Activated naive CD8-positive, alpha-beta T cell (primary cell): ENCODE data around the gene MYO5C.

Source experiments
- H3K27ac Mint-ChIP-seq: one replicate; pipeline ENCODE4 v1.8.0; 2021; ENCODE audit warnings: mixed read lengths
- H3K27me3 Mint-ChIP-seq: one replicate; pipeline ENCODE4 v1.8.0; 2021; ENCODE audit warnings: mixed read lengths
- H3K36me3 Mint-ChIP-seq: one replicate; pipeline ENCODE4 v1.8.0; 2021; ENCODE audit warnings: mixed read lengths
- H3K4me1 Mint-ChIP-seq: one replicate; pipeline ENCODE4 v1.8.0; 2021; ENCODE audit warnings: low read depth, mixed read lengths
- H3K4me3 Mint-ChIP-seq: one replicate; pipeline ENCODE4 v1.8.0; 2021; ENCODE audit warnings: mild to moderate bottlenecking, mixed read lengths
- H3K9me3 Mint-ChIP-seq: one replicate; pipeline ENCODE4 v1.8.0; 2021; ENCODE audit warnings: low read depth, mixed read lengths

Gene MYO5C

DNA sequence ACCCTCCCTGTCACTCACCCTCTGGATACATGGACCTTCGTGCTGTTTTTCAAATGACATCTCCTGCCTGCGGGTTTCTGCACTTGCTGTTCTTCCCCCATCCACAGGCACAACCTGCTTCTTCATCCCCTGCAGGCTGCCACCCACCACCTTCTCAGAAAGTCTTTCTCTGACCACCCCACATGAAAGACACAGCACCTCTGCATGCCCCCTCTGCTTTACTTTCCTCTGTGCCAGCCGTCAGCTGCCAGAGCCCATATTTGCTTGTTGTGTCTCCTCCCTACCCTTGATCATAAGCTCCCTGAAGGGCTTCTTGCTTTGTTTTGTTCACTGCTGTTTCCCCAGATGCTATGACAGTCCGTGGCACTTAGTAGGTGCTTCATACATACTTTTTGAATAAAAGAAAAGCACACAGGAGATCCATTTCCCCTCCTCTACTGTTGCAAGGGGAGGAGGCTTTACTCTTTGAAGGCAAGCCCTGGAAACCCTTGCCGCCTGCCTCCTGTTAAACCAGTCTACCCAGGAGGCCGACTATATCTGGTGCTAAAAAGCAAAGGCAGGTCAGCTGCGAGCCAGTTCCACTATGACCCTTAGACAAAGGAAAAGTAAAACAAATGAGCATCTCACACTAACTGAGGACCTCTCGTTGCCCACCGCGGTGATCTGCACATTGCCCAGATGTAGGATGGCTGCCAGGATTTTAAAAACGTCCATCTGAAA, 31.9 kb downstream of the MYO5C start:
- Mint-ChIP-seq H3K27ac (peak overlapping the region; percentile 47), H3K27me3 (no peaks in the 10 kb centered on the region), H3K9me3 (no peaks in the 10 kb centered on the region), H3K36me3 (no peaks in the 10 kb centered on the region), H3K4me3 (peak overlapping the region; percentile 48), H3K4me1 (peaks cover 39% of the 10 kb centered on the region)

GRCh38 chr15:52262364-52262763, 33.2 kb downstream of the MYO5C start:
- no peaks in the 10 kb centered on the region for H3K9me3 Mint-ChIP-seq
- peak overlapping the region; percentile 77 for H3K27ac Mint-ChIP-seq
- H3K4me3 Mint-ChIP-seq, result peak overlapping the region; percentile 61
- H3K27me3 Mint-ChIP-seq, result no peaks in the 10 kb centered on the region
- peaks cover 39% of the 10 kb centered on the region for H3K4me1 Mint-ChIP-seq
- H3K36me3 Mint-ChIP-seq, result no peaks in the 10 kb centered on the region

DNA sequence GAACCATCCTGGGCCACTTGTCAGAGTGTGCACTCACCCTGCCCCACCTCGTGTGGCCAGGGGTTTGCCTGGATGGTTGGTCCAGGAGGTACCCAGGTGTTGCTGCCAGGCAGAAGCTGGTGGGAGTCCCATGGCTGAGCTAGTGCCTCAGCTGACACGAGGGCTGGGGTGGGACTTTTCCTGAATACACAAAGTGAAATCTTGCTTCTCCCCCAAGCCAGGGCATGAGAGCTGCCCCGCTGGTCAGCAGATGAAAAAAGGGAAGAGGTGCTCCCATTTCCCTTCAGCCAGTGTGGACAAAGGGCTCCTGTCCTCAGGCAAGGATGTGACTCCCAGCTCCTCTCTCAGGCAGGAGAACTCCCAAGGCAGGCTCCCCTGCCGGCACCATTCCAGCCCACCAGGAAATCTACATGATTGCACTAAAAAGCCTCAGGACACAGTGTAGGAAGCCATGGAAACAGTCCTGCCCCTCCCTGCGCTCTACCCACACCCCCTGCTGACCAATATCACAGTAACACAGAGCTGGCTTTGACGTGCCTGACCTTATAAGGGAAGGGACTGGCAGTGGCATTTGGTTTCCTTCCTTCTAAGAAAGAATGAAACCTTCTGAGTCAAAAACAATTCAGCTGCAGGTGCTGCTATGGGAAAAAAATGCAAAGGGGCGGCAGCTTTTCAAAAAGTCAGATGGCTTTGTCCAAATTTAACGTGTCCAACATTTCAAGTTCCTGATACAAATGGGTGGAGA, 33.9 kb downstream of the MYO5C start:
- H3K4me3 Mint-ChIP-seq, result peak overlapping the region; percentile 61
- H3K27me3 Mint-ChIP-seq, result no peaks in the 10 kb centered on the region
- H3K27ac Mint-ChIP-seq, result peak overlapping the region; percentile 77
- peaks cover 45% of the 10 kb centered on the region for H3K4me1 Mint-ChIP-seq
- no peaks in the 10 kb centered on the region for H3K36me3 Mint-ChIP-seq
- H3K9me3 Mint-ChIP-seq, result no peaks in the 10 kb centered on the region

- H3K4me1 Mint-ChIP-seq, result peaks cover 51% of the 10 kb centered on the region
- H3K36me3 Mint-ChIP-seq, result no peaks in the 10 kb centered on the region
- H3K9me3 Mint-ChIP-seq, result no peaks in the 10 kb centered on the region
- H3K27me3 Mint-ChIP-seq, result no peaks in the 10 kb centered on the region
- H3K4me3 Mint-ChIP-seq, result no peak overlapping the region
- no peak overlapping the region for H3K27ac Mint-ChIP-seq
Measured at GRCh38 chr15:52261026-52261425, 34.6 kb downstream of the MYO5C start.

DNA sequence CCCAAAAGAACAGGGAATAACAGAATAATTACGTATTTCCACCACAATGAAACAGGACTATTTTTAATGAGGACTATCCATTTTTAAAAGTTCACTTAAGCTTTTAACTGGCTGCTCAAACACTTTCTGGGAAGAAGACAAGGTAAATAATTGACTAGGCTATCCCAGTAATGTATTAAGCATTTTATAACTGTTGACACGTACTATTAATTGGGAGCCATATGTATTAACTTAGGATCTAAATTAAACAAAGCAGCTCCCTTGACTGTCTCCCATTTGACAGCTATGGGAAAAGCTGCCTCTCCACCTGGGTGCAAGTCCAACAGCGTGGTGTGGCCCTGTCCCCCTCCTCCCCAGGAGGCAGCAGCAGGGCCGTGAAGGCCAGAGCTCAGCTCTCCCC, 36.1 kb downstream of the MYO5C start:
- Mint-ChIP-seq H3K4me3 (no peak overlapping the region), H3K9me3 (no peaks in the 10 kb centered on the region), H3K4me1 (peaks cover 50% of the 10 kb centered on the region), H3K27me3 (no peaks in the 10 kb centered on the region), H3K36me3 (no peaks in the 10 kb centered on the region), H3K27ac (no peak overlapping the region)

DNA sequence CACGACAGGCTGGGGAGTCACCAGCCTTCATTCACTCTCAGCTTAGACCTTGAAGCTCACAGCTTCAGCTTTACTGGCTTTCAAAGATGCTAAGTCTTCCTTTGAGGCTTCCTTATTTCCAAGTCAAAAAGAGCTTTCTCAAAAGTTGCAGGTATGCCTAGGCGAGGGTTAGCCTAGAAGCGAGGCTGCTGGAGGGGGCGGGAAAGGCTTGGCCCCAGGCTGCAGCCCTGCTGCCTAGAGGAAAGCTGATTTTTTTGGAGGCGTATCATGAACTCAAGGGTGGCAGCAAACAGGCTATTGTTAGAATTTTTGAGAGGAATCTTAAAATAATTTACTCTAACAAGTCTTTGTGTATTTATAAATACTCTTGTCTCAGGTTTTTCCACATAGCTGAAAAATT, 37.1 kb downstream of the MYO5C start:
- Mint-ChIP-seq H3K9me3 (no peaks in the 10 kb centered on the region), H3K4me1 (peaks cover 40% of the 10 kb centered on the region), H3K4me3 (no peak overlapping the region), H3K36me3 (no peaks in the 10 kb centered on the region), H3K27ac (no peak overlapping the region), H3K27me3 (no peaks in the 10 kb centered on the region)

GRCh38 chr15:52257734-52258062, 37.9 kb downstream of the MYO5C start:
- no peaks in the 10 kb centered on the region for H3K36me3 Mint-ChIP-seq
- H3K4me1 Mint-ChIP-seq, result peaks cover 35% of the 10 kb centered on the region
- no peaks in the 10 kb centered on the region for H3K27me3 Mint-ChIP-seq
- H3K9me3 Mint-ChIP-seq, result no peaks in the 10 kb centered on the region
- no peak overlapping the region for H3K27ac Mint-ChIP-seq
- no peak overlapping the region for H3K4me3 Mint-ChIP-seq

DNA sequence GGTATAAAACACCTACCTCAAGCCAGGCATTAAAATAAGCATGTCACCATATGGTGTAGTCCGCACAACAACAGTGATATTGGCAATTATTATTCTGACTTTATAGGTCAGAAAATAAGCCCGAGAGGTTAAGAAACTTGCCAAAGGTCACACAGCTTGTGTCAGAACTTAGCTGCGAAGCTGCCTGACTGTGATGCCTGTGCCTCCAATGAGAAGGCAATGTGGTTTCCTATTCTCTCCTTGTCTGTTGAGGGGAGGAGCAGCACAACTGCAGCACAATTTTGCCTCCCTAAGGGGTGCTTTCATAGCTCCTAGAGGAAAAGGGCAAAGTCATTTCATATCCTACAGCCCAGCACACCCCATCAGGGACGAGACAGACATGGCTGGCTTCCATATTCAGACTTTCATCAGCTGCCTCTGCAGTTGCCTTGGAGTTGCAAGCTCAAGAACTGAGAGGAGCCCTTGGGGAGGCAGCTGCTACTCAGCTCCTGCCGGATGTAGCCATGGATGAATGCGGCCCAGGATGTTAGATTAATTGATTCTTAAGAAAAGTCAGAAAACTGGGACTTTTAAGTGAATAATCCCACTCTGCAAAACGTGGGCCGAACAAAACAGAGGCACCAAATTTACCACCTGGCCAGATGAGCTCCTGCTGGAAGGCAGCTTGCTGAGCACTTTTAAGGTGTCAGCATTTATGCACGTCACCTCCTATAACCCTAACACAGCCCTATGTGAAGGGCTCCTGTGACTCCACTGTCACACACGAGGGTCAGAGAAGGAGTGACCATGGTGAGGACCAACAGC, 38.5 kb downstream of the MYO5C start:
- Mint-ChIP-seq H3K27me3 (no peaks in the 10 kb centered on the region), H3K4me3 (peak overlapping the region; percentile 58), H3K27ac (no peak overlapping the region), H3K36me3 (no peaks in the 10 kb centered on the region), H3K9me3 (no peaks in the 10 kb centered on the region), H3K4me1 (peaks cover 31% of the 10 kb centered on the region)

- Mint-ChIP-seq H3K27me3 (no peaks in the 10 kb centered on the region), H3K4me3 (peak overlapping the region; percentile 58), H3K27ac (no peak overlapping the region)
Measured at GRCh38 chr15:52256366-52256765, 39.2 kb downstream of the MYO5C start.

GRCh38 chr15:52255935-52256334, 39.7 kb downstream of the MYO5C start:
- no peak overlapping the region for H3K27ac Mint-ChIP-seq
- H3K4me1 Mint-ChIP-seq, result peaks cover 21% of the 10 kb centered on the region
- H3K9me3 Mint-ChIP-seq, result no peaks in the 10 kb centered on the region
- H3K27me3 Mint-ChIP-seq, result no peaks in the 10 kb centered on the region
- H3K4me3 Mint-ChIP-seq, result no peak overlapping the region
- no peaks in the 10 kb centered on the region for H3K36me3 Mint-ChIP-seq

More at GRCh38 chr15:52256366-52256765, 39.2 kb downstream of the MYO5C start:
- Mint-ChIP-seq H3K36me3 (no peaks in the 10 kb centered on the region), H3K4me1 (peaks cover 23% of the 10 kb centered on the region), H3K9me3 (no peaks in the 10 kb centered on the region)

DNA sequence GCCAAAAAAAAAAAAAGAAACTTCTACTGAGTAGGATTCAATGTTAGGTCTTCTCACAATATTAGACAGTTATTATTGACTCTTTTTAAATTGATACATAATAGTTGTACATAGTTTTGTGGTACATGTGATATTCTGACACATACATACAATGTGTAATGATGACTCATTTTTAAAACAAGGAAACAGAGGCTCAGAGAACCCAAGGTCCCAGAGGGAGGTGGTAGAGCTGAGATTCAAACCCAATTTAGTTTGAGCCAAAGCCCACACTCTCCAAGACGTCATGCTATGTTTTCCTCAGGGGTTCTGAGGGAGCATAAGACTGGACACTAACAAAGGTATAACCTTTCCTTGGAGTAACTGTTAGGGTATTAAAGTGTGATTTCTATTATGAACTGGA, 40.6 kb downstream of the MYO5C start:
- no peaks in the 10 kb centered on the region for H3K9me3 Mint-ChIP-seq
- H3K4me3 Mint-ChIP-seq, result no peak overlapping the region
- no peaks in the 10 kb centered on the region for H3K27me3 Mint-ChIP-seq
- H3K4me1 Mint-ChIP-seq, result peaks cover 16% of the 10 kb centered on the region
- H3K27ac Mint-ChIP-seq, result no peak overlapping the region
- no peaks in the 10 kb centered on the region for H3K36me3 Mint-ChIP-seq

- no peaks in the 10 kb centered on the region for H3K36me3 Mint-ChIP-seq
- H3K4me3 Mint-ChIP-seq, result no peak overlapping the region
- no peaks in the 10 kb centered on the region for H3K27me3 Mint-ChIP-seq
- H3K27ac Mint-ChIP-seq, result no peak overlapping the region
- no peaks in the 10 kb centered on the region for H3K9me3 Mint-ChIP-seq
- peaks cover 16% of the 10 kb centered on the region for H3K4me1 Mint-ChIP-seq
Measured at GRCh38 chr15:52254391-52254790, 41.2 kb downstream of the MYO5C start.

GRCh38 chr15:52252781-52253180, 42.8 kb downstream of the MYO5C start:
- Mint-ChIP-seq H3K4me3 (no peak overlapping the region), H3K27ac (no peak overlapping the region), H3K36me3 (no peaks in the 10 kb centered on the region), H3K9me3 (no peaks in the 10 kb centered on the region), H3K27me3 (no peaks in the 10 kb centered on the region), H3K4me1 (peaks cover 16% of the 10 kb centered on the region)

DNA sequence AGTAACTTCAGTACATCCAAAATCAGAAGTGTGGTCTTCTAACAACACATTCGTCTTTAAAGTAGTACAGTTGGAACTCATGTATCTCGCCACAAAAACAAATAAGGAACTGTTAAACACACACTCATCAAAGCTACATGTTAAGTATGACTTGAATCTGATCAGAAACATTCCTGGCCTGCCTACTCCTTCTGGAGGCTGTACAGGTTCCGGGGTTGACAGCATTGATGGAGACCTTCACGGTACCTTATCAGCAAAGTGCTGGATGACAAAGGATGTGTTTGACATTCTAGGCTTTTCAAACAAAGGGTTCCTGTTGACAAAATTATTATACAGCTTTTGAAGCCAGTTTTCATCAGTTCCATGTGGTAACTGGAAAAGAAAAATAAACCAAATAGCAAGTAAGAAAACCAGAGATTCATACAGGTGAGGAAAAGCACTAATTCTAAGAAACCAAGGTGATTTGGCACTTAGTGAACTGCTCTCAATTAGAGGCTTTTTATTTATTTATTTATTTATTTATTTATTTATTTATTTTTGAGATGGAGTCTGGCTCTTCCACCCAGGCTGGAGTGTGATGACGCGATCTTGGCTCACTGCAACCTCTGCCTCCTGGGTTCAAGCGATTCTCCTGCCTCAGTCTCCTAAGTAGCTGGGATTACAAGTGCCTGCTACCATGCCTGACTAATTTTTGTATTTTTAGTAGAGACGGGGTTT, 44.3 kb downstream of the MYO5C start:
- peaks cover 7% of the 10 kb centered on the region for H3K4me1 Mint-ChIP-seq
- no peaks in the 10 kb centered on the region for H3K36me3 Mint-ChIP-seq
- no peak overlapping the region for H3K27ac Mint-ChIP-seq

DNA sequence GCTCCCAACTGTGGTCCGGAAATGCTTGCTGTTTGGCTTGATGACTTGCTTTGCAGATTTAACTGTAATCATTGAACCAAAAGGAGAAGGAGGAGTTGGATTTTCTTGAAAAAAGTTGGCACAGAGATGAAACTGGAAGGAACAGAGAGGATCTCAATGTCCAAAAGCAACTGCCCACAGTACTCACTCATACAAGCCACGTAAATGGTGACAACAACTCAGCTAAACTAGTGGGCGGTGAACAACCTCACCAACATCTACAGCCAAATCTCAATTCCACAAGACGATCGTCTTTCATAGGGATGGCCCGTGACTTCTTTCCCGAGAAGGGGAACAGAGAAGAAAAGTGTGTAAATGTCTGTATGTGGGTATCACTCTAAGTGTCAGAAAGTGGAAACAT, 48.1 kb downstream of the MYO5C start:
- Mint-ChIP-seq H3K27ac (no peak overlapping the region), H3K27me3 (no peaks in the 10 kb centered on the region), H3K4me1 (no peaks in the 10 kb centered on the region), H3K9me3 (no peaks in the 10 kb centered on the region), H3K36me3 (no peaks in the 10 kb centered on the region), H3K4me3 (no peak overlapping the region)

More for the DNA sequence above, 44.3 kb downstream of the MYO5C start:
- Mint-ChIP-seq H3K4me3 (no peak overlapping the region), H3K9me3 (no peaks in the 10 kb centered on the region), H3K27me3 (no peaks in the 10 kb centered on the region)
